A549 (cell line): ENCODE results near the gene ABCC5. TPM values are rescaled to one million over a fixed set of nuclear protein-coding genes. Genes with fewer than 3 reads are reported as not detected.

Experiments used
- ATAC-seq, 2 experiments: fragments of 200-7000 bp in 1 of 2; fragments of >200 bp in 1 of 2; cut with Nextera tagmentation in 1 of 2; cut with Tn5 transposase in 1 of 2; 3 replicates each; pipeline versions ENCODE4 v1.8.0 to v1.9.1; 2018 to 2020; ENCODE audit warnings: mild to moderate bottlenecking in 1 of 2, moderate library complexity in 1 of 2
- CTCF ChIA-PET: fragments of 300-600 bp; sonication (Branson Sonifier 250); formaldehyde crosslinking; extraction: SDS; loops from one replicate; lab custom pipeline; 2021; ENCODE audit warnings: antibody characterized with exemption, inconsistent platforms; lab: Yijun Ruan, JAX
- POLR2A ChIA-PET: fragments of 350-600 bp; formaldehyde crosslinking; extraction: SDS; loops from one replicate; lab custom pipeline; 2021; ENCODE audit warnings: antibody characterized with exemption, inconsistent platforms; lab: Yijun Ruan, JAX
- DNase-seq, 2 experiments: peaks; one replicate each; pipeline versions ENCODE4 v3.0.0 to v3.0.0-alpha.2; 2011 to 2016; ENCODE audit warnings: low read depth in 1 of 2, low spot score in 1 of 2
- FAIRE-seq: peaks from 2 replicates; lab custom pipeline; 2011; peaks lifted over from hg19 to GRCh38; lab: Jason Lieb, UNC
- H3K27ac ChIP-seq, 2 experiments: fragments of >200 bp; sonication (Bioruptor Twin); formaldehyde crosslinking; 3 replicates each; pipeline ENCODE4 v1.5.1; 2016 to 2017
- H3K4me1 ChIP-seq: fragments of >200 bp; sonication (Bioruptor Twin); formaldehyde crosslinking; 3 replicates; pipeline ENCODE4 v1.6.1; 2016
- H3K4me2 ChIP-seq: fragments of >200 bp; sonication (Bioruptor Twin); formaldehyde crosslinking; 3 replicates; pipeline ENCODE4 v1.6.1; 2016
- H3K4me3 ChIP-seq: fragments of >200 bp; sonication (Bioruptor Twin); formaldehyde crosslinking; 3 replicates; pipeline ENCODE4 v1.5.1; 2016
- H3K9me3 ChIP-seq: fragments of >200 bp; sonication (Bioruptor Twin); formaldehyde crosslinking; 3 replicates; pipeline ENCODE4 v1.6.1; 2016
- ATOH8 ChIP-seq: fragments of 250-450 bp; sonication (Bioruptor Pico); IDR thresholded peaks from 2 replicates; pipeline ENCODE4 v1.5.0; 2020; ENCODE audit warnings: low read depth, mild to moderate bottlenecking, moderate library complexity
- CBX2 ChIP-seq: fragments of 200-600 bp; sonication (generic); IDR thresholded peaks from 2 replicates; pipeline ENCODE4 v1.6.1; 2016; ENCODE audit warnings: low read depth, mild to moderate bottlenecking, borderline replicate concordance
- CEBPB ChIP-seq, 2 experiments: fragments of >200 bp in 1 of 2; sonication (Bioruptor Twin) in 1 of 2; formaldehyde crosslinking in 1 of 2; IDR thresholded peaks; 2 replicates each; pipeline ENCODE4 v1.6.1; 2012 to 2016
- CHD4 ChIP-seq: fragments of 200-600 bp; sonication (generic); IDR thresholded peaks from 2 replicates; pipeline ENCODE4 v1.6.1; 2016; ENCODE audit warnings: antibody characterized with exemption, mild to moderate bottlenecking, borderline replicate concordance
- CTCF ChIP-seq: fragments of >200 bp; sonication (Bioruptor Twin); formaldehyde crosslinking; IDR thresholded peaks from 3 replicates; pipeline ENCODE4 v1.5.1; 2016
- EHF ChIP-seq: fragments of 250-450 bp; sonication (Bioruptor Pico); IDR thresholded peaks from 2 replicates; pipeline ENCODE4 v1.5.0; 2020; ENCODE audit warnings: mild to moderate bottlenecking
- EHMT2 ChIP-seq: fragments of 200-600 bp; sonication (generic); IDR thresholded peaks from 2 replicates; pipeline ENCODE4 v1.6.1; 2016; ENCODE audit warnings: antibody characterized with exemption, low read depth, mild to moderate bottlenecking, moderate library complexity
- ESRRA ChIP-seq: fragments of 150-350 bp; IDR thresholded peaks from 2 replicates; pipeline ENCODE4 v1.6.1; 2014; ENCODE audit warnings: mild to moderate bottlenecking, low read length, borderline replicate concordance
- FOSL2 ChIP-seq, 2 experiments: fragments of 450-650 bp in 1 of 2; fragments of >200 bp in 1 of 2; sonication (Bioruptor Twin) in 1 of 2; formaldehyde crosslinking; IDR thresholded peaks; 2 replicates each; pipeline versions ENCODE4 v1.5.0 to v1.6.1; 2016 to 2020; ENCODE audit warnings: mild to moderate bottlenecking in 1 of 2, moderate library complexity in 1 of 2
- HDAC2 ChIP-seq: fragments of 200-600 bp; sonication (generic); IDR thresholded peaks from 2 replicates; pipeline ENCODE4 v1.6.1; 2016
- HMGXB4 ChIP-seq: fragments of 250-450 bp; sonication (Bioruptor Pico); IDR thresholded peaks from 2 replicates; pipeline ENCODE4 v1.5.0; 2021; ENCODE audit warnings: mild to moderate bottlenecking, moderate library complexity, borderline replicate concordance
- HOXA7 ChIP-seq: fragments of 250-450 bp; sonication (Bioruptor Pico); IDR thresholded peaks from 2 replicates; pipeline ENCODE4 v1.5.0; 2020; ENCODE audit warnings: mild to moderate bottlenecking, moderate library complexity
- JUN ChIP-seq, 2 experiments: fragments of >200 bp; sonication (Bioruptor Twin); formaldehyde crosslinking; IDR thresholded peaks; 2 replicates in 1 of 2; 3 replicates in 1 of 2; pipeline ENCODE4 v1.6.1; 2016 to 2017
- JUNB ChIP-seq: fragments of >200 bp; sonication (Bioruptor Twin); formaldehyde crosslinking; IDR thresholded peaks from 2 replicates; pipeline ENCODE4 v1.6.1; 2016
- KDM1A ChIP-seq: fragments of 200-600 bp; sonication (generic); IDR thresholded peaks from 2 replicates; pipeline ENCODE4 v1.6.1; 2016; ENCODE audit warnings: low read depth, mild to moderate bottlenecking
- MAFK ChIP-seq: fragments of 450-650 bp; IDR thresholded peaks from 2 replicates; pipeline ENCODE4 v1.6.1; 2014; ENCODE audit not compliant: partially characterized antibody
- MAX ChIP-seq: IDR thresholded peaks from 2 replicates; pipeline ENCODE4 v1.6.1; 2012
- MAZ ChIP-seq: fragments of 150-350 bp; IDR thresholded peaks from 2 replicates; pipeline ENCODE4 v1.6.1; 2014; ENCODE audit warnings: antibody characterized with exemption, low read depth, low read length, borderline replicate concordance
- MYC ChIP-seq: IDR thresholded peaks from 2 replicates; pipeline ENCODE4 v1.6.1; 2012; ENCODE audit warnings: mild to moderate bottlenecking, inconsistent platforms, low read length, improper control_type of control experiment, borderline replicate concordance
- NFE2L2 ChIP-seq: fragments of 150-350 bp; conservative IDR thresholded peaks from 2 replicates; pipeline ENCODE4 v1.6.1; 2014; ENCODE audit warnings: low read length
- NR3C1 ChIP-seq: fragments of >200 bp; sonication (Bioruptor Twin); formaldehyde crosslinking; IDR thresholded peaks from 3 replicates; pipeline ENCODE4 v1.6.1; 2017
- POLR2A ChIP-seq: IDR thresholded peaks from 2 replicates; pipeline ENCODE4 v1.6.1; 2012; ENCODE audit warnings: mild to moderate bottlenecking, low read length
- RAD21 ChIP-seq, 2 experiments: fragments of >200 bp in 1 of 2; sonication (Bioruptor Twin) in 1 of 2; formaldehyde crosslinking in 1 of 2; IDR thresholded peaks in 1 of 2; conservative IDR thresholded peaks in 1 of 2; 2 replicates in 1 of 2; 3 replicates in 1 of 2; pipeline ENCODE4 v1.6.1; 2012 to 2018; ENCODE audit warnings: inconsistent platforms in 1 of 2
- RARB ChIP-seq: fragments of 250-450 bp; sonication (Bioruptor Pico); IDR thresholded peaks from 2 replicates; pipeline ENCODE4 v1.8.0; 2021; ENCODE audit warnings: mild to moderate bottlenecking, moderate library complexity
- RNF2 ChIP-seq: fragments of 200-600 bp; sonication (generic); IDR thresholded peaks from 2 replicates; pipeline ENCODE4 v1.6.1; 2016; ENCODE audit warnings: low read depth, mild to moderate bottlenecking, antibody characterized with exemption, moderate library complexity, borderline replicate concordance
- SMC3 ChIP-seq: fragments of >200 bp; sonication (Bioruptor Twin); formaldehyde crosslinking; IDR thresholded peaks from 3 replicates; pipeline ENCODE4 v1.6.1; 2018; ENCODE audit warnings: inconsistent platforms
- TFCP2L1 ChIP-seq: fragments of 250-450 bp; sonication (Bioruptor Pico); IDR thresholded peaks from 2 replicates; pipeline ENCODE4 v1.5.0; 2021; ENCODE audit warnings: mild to moderate bottlenecking
- ZC3H11A ChIP-seq: fragments of 450-650 bp; IDR thresholded peaks from 2 replicates; pipeline ENCODE4 v1.6.1; 2014; ENCODE audit warnings: antibody characterized with exemption, mild to moderate bottlenecking
- ZNF302 ChIP-seq: fragments of 250-450 bp; sonication (Bioruptor Pico); IDR thresholded peaks from 2 replicates; pipeline ENCODE4 v1.9.0; 2021; ENCODE audit warnings: inconsistent platforms, mild to moderate bottlenecking, moderate library complexity
- WGBS: methylation state at CpG from one replicate; pipeline ENCODE4 v1.1.6; 2017; ENCODE audit errors: missing lambda C conversion rate; 5-methylcytosine and 5-hydroxymethylcytosine counted together
- polyA plus RNA-seq, 4 experiments: library from polyadenylated mRNA; depleted of rRNA in 3 of 4; stranded (reverse); fragments of >200 nt; fragmentation: RNase III in 1 of 4; extraction: RNeasy Plus Mini Kit Qiagen cat#74134 plus additional on column Dnase treatment in 1 of 4; gene quantifications; 2 replicates in 3 of 4; 3 replicates in 1 of 4; pipeline ENCODE4 v1.2.3, GENCODE V29; 2011 to 2017

ABCC5 gene
- polyA plus RNA-seq, 2 of the 4 experiments (the other 2 are of a cell fraction) = 14.2 to 20.7 TPM

GRCh38 chr3:183981990-183982644 lies 35.6 kb downstream of the ABCC5 start:
- WGBS = 92% methylated on average over 6 of the region's 6 CpGs
- TF ChIP-seq MYC (no peak), HDAC2 (no peak), JUN (IDR thresholded peaks at IDR 0.05) (no peak), RARB (no peak), NR3C1 (no peak), ZNF302 (CRISPR knock-in tag) (no peak), FOSL2 (IDR thresholded peaks at IDR 0.05) (no peak), FOSL2 (CRISPR knock-in tag; IDR thresholded peaks at IDR 0.05) (no peak), MAX (no peak), RNF2 (no peak), JUNB (no peak), CBX2 (no peak), HOXA7 (no peak), EHF (no peak), TFCP2L1 (CRISPR knock-in tag) (no peak), ESRRA (no peak), MAZ (no peak), KDM1A (no peak)
- CTCF ChIA-PET = interaction anchor here (1.0 kb wide), 1 partner anchor 36 kb away, joined by 3 read pairs; the partner anchor contains the start of gene ABCC5

GRCh38 chr3:183980403-183980802 lies 37.3 kb downstream of the ABCC5 start:
- no peak for TF ChIP-seq ESRRA
- no peak for TF ChIP-seq ATOH8 (CRISPR knock-in tag)
- no peak for TF ChIP-seq CHD4
- no peak for TF ChIP-seq NFE2L2
- no peak for TF ChIP-seq ZC3H11A
- no peak for TF ChIP-seq POLR2A
- no peak for TF ChIP-seq JUN (IDR thresholded peaks at IDR 0.05)
- TF ChIP-seq HOXA7 = no peak
- no peak for TF ChIP-seq EHMT2
- TF ChIP-seq MAFK = no peak
- no peak for TF ChIP-seq RAD21 (conservative IDR thresholded peaks at IDR 0.05 in 1 of 2, IDR thresholded peaks at IDR 0.05 in 1 of 2)
- no peak for TF ChIP-seq HMGXB4
- TF ChIP-seq CEBPB (IDR thresholded peaks at IDR 0.05) = no peak
- no peak for TF ChIP-seq SMC3
- TF ChIP-seq KDM1A = no peak
- no peak for TF ChIP-seq CTCF

More at GRCh38 chr3:183981990-183982644, 35.6 kb downstream of the ABCC5 start:
- no peak overlapping the region for H3K4me2 ChIP-seq
- ATAC-seq (no peak), DNase-seq (no peak), FAIRE-seq (no peak)
- H3K9me3 ChIP-seq = no peaks in the 10 kb centered on the region
- H3K27ac ChIP-seq = no peak overlapping the region
- no peaks in the 10 kb centered on the region for H3K4me1 ChIP-seq
- no peak overlapping the region for H3K4me3 ChIP-seq
- POLR2A ChIA-PET = no interaction called here

More at GRCh38 chr3:183980403-183980802, 37.3 kb downstream of the ABCC5 start:
- Histone ChIP-seq H3K4me3 (no peak overlapping the region), H3K9me3 (no peaks in the 10 kb centered on the region), H3K27ac (no peak overlapping the region), H3K4me2 (no peak overlapping the region), H3K4me1 (no peaks in the 10 kb centered on the region)
- CTCF ChIA-PET = interaction anchor here (0.8 kb wide), 1 partner anchor 204 kb away, joined by 4 read pairs; no protein-coding TSS in a partner anchor
- ATAC-seq (no peak), DNase-seq (no peak), FAIRE-seq (no peak)
- 94% methylated on average over 4 of the region's 4 CpGs for WGBS
- POLR2A ChIA-PET = no interaction called here
